Upper lobe of left lung (tissue), 4 donors: ENCODE results near the gene ENTHD1.

ENCODE experiments used
- CTCF ChIP-seq, 6 experiments: fragments of 450-650 bp in 4 of 6; fragments of 200-600 bp in 2 of 6; sonication (generic) in 2 of 6; IDR thresholded peaks; one replicate each; pipeline ENCODE4 v1.5.1; 2016 to 2019; ENCODE audit warnings: antibody characterized with exemption in 6 of 6
- EP300 ChIP-seq, 4 donors: sonication (generic); formaldehyde crosslinking; IDR thresholded peaks; one replicate each; pipeline ENCODE4 v1.5.1; 2017; ENCODE audit warnings: antibody characterized with exemption in 4 of 4, control low read depth in 2 of 4
- POLR2A ChIP-seq, 4 donors: fragments of 450-650 bp; IDR thresholded peaks; one replicate each; pipeline ENCODE4 v1.5.1; 2016 to 2017; ENCODE audit warnings: antibody characterized with exemption in 4 of 4, mild to moderate bottlenecking in 2 of 4
- POLR2AphosphoS5 ChIP-seq, 2 donors: sonication (generic); formaldehyde crosslinking; IDR thresholded peaks; one replicate each; pipeline ENCODE4 v1.5.1; 2017; ENCODE audit warnings: antibody characterized with exemption in 2 of 2

- no peak for TF ChIP-seq CTCF (IDR thresholded peaks at IDR 0.05)
- no peak for TF ChIP-seq EP300 (IDR thresholded peaks at IDR 0.05)
- no peak for TF ChIP-seq POLR2A (IDR thresholded peaks at IDR 0.05)
- no peak for TF ChIP-seq POLR2AphosphoS5 (IDR thresholded peaks at IDR 0.05)
These were observed 53.5 kb downstream of the ENTHD1 start for GRCh38 chr22:39839917-39840510.
